K562 (cell line): Measurements from ENCODE around the gene SVBP. TPM values are rescaled to one million over a fixed set of nuclear protein-coding genes. Genes with fewer than 3 reads are reported as not detected.

Experiments used
- ATAC-seq: fragments of 200-7000 bp; cut with Tn5 transposase; 3 replicates; pipeline ENCODE4 v1.9.1; 2020; ENCODE audit warnings: moderate library complexity
- BruUV-seq: library from RNA; stranded (reverse); fragments of 400-500 nt; replicated peaks from 2 replicates; lab custom pipeline; 2021; lab: Mats Ljungman, UMichigan
- CTCF ChIA-PET: fragments of 300-600 bp; formaldehyde crosslinking; extraction: SDS; loops from one replicate; lab custom pipeline; 2021; ENCODE audit warnings: low intra/inter-chr PET ratio; lab: Yijun Ruan, JAX
- POLR2A ChIA-PET: fragments of 300-600, 350-650 bp; sonication (Branson Sonifier 250); formaldehyde crosslinking; extraction: SDS; loops from one replicate; lab custom pipeline; 2021; ENCODE audit warnings: antibody characterized with exemption, inconsistent platforms; lab: Yijun Ruan, JAX
- DNase-seq, 4 experiments: peaks; one replicate each; pipeline versions ENCODE4 v3.0.0 to v3.0.0-alpha.2; 2011 to 2018; ENCODE audit warnings: low spot score in 3 of 4, mixed read lengths in 3 of 4; ENCODE audit errors: extremely low read depth in 1 of 4
- FAIRE-seq: peaks from 2 replicates; lab custom pipeline; 2011; peaks lifted over from hg19 to GRCh38; lab: Jason Lieb, UNC
- H2AFZ ChIP-seq: 2 replicates; pipeline ENCODE4 v1.6.0; 2011; ENCODE audit warnings: low read depth, low read length, control low read depth, inconsistent platforms
- H3K27ac ChIP-seq: fragments of 200-600 bp; 3 replicates; pipeline ENCODE4 v1.8.0; 2011; ENCODE audit warnings: low read depth, mild to moderate bottlenecking, control low read depth, inconsistent platforms, low read length, moderate library complexity, mixed read lengths; ENCODE audit errors: extremely low read depth
- H3K27me3 ChIP-seq, 2 experiments: fragments of 300-600 bp in 1 of 2; 2 replicates in 1 of 2; 3 replicates in 1 of 2; pipeline versions ENCODE4 v1.6.0 to v1.8.0; 2011; ENCODE audit warnings: inconsistent platforms in 2 of 2, low read length in 2 of 2, mild to moderate bottlenecking in 1 of 2, mixed read lengths in 1 of 2, moderate library complexity in 1 of 2; ENCODE audit not compliant: control insufficient read depth in 2 of 2, insufficient read depth in 2 of 2
- H3K36me3 ChIP-seq: fragments of 300-600 bp; 3 replicates; pipeline ENCODE4 v1.8.0; 2011; ENCODE audit warnings: mild to moderate bottlenecking, low read length, inconsistent platforms; ENCODE audit not compliant: control insufficient read depth, insufficient read depth
- H3K4me1 ChIP-seq, 2 experiments: fragments of 200-600 bp in 1 of 2; replicated peaks in 1 of 2; 2 replicates in 1 of 2; 3 replicates in 1 of 2; pipeline versions ENCODE4 v1.5.1 to v1.8.0; 2011; ENCODE audit warnings: inconsistent platforms in 2 of 2, low read length in 2 of 2, mild to moderate bottlenecking in 1 of 2, mixed read lengths in 1 of 2, moderate library complexity in 1 of 2; ENCODE audit not compliant: control insufficient read depth in 2 of 2, insufficient read depth in 2 of 2
- H3K4me2 ChIP-seq: 2 replicates; pipeline ENCODE4 v1.6.1; 2011; ENCODE audit warnings: low read length, control low read depth, inconsistent platforms, mixed read lengths; ENCODE audit not compliant: insufficient read depth
- H3K4me3 ChIP-seq: fragments of 200-600 bp; sonication (generic), shearing (Covaris generic); 2 replicates; pipeline ENCODE4 v1.5.1; 2016; ENCODE audit warnings: control low read depth, inconsistent platforms
- H3K79me2 ChIP-seq: fragments of 200-600 bp; 3 replicates; pipeline ENCODE4 v1.8.0; 2011; ENCODE audit warnings: low read length, inconsistent platforms; ENCODE audit not compliant: control insufficient read depth, insufficient read depth
- H3K9ac ChIP-seq, 2 experiments: 2 replicates each; pipeline versions ENCODE4 v1.6.0 to v1.6.1; 2011; ENCODE audit warnings: low read depth in 2 of 2, low read length in 2 of 2, control low read depth in 1 of 2, inconsistent platforms in 1 of 2, mild to moderate bottlenecking in 1 of 2, mixed read lengths in 1 of 2; ENCODE audit not compliant: insufficient read depth in 1 of 2
- H3K9me1 ChIP-seq: one replicate; pipeline ENCODE4 v1.6.0; 2011; ENCODE audit warnings: inconsistent platforms, mild to moderate bottlenecking, low read length, moderate library complexity; ENCODE audit not compliant: control insufficient read depth, insufficient read depth
- H3K9me3 ChIP-seq: replicated peaks from 2 replicates; pipeline ENCODE4 v1.5.1; 2011; ENCODE audit warnings: low read depth, low read length, inconsistent platforms; ENCODE audit not compliant: control insufficient read depth, insufficient read depth
- H4K20me1 ChIP-seq: replicated peaks from 2 replicates; pipeline ENCODE4 v1.6.1; 2011; ENCODE audit warnings: low read length, inconsistent platforms, mixed read lengths; ENCODE audit not compliant: control insufficient read depth, insufficient read depth
- NCOA6 ChIP-seq: fragments of 450-650 bp; IDR thresholded peaks from 2 replicates; pipeline ENCODE4 v1.6.1; 2017; ENCODE audit warnings: mild to moderate bottlenecking
- PRPF4 ChIP-seq: fragments of 200-400 bp; formaldehyde crosslinking; IDR thresholded peaks from one replicate; pipeline ENCODE4 v1.6.1; 2017; ENCODE audit warnings: low read length, low read depth, mild to moderate bottlenecking; ENCODE audit not compliant: insufficient read depth, poor library complexity, severe bottlenecking
- RBM25 ChIP-seq: fragments of 200-400 bp; formaldehyde crosslinking; IDR thresholded peaks from 2 replicates; pipeline ENCODE4 v1.6.1; 2018; ENCODE audit warnings: low read length, low read depth, moderate library complexity; ENCODE audit not compliant: severe bottlenecking
- RBM34 ChIP-seq: fragments of 200-400 bp; formaldehyde crosslinking; IDR thresholded peaks from 2 replicates; pipeline ENCODE4 v1.6.1; 2018; ENCODE audit warnings: low read length, borderline replicate concordance; ENCODE audit not compliant: insufficient read depth
- SETDB1 ChIP-seq: IDR thresholded peaks from one replicate; pipeline ENCODE4 v1.6.1; 2012; ENCODE audit warnings: low read length, control low read depth, inconsistent platforms
- ZNF146 ChIP-seq: IDR thresholded peaks from one replicate; pipeline ENCODE4 v1.6.1; 2018; ENCODE audit warnings: missing compliant biosample characterization; ENCODE audit not compliant: unreplicated experiment
- WGBS: fragments of 100-300 bp; shearing (Covaris generic); methylation state at CpG from one replicate; pipeline ENCODE4 v1.1.6; 2016; ENCODE audit warnings: low coverage, mixed read lengths; ENCODE audit not compliant: insufficient coverage; ENCODE audit errors: missing lambda C conversion rate; 5-methylcytosine and 5-hydroxymethylcytosine counted together
- in situ Hi-C: fragments of 300-500 bp; cut with MboI; formaldehyde crosslinking; loops from 4 replicates; pipeline ENCODE4 v1.15.0; 2018; ENCODE audit warnings: inconsistent platforms, mixed read lengths
- intact Hi-C: fragments of 100-400 bp; cut with micrococcal nuclease; formaldehyde crosslinking; loops from 2 replicates; pipeline ENCODE4 v1.14.2; 2022
- polyA plus RNA-seq, 8 experiments: library from polyadenylated mRNA; depleted of rRNA in 4 of 8; stranded (reverse) in 5 of 8; unstranded in 3 of 8; fragments of >200 nt; fragmentation: Nextera tagmentation in 2 of 8; fragmentation: Illumina TruSeq in 1 of 8; extraction: Ambion mirVana in 2 of 8; extraction: Trizol in 1 of 8; gene quantifications; 2 replicates each; pipeline versions ENCODE4 v1.2.1 to v1.2.3, GENCODE V29; 2011 to 2014; ENCODE audit warnings: inconsistent platforms in 1 of 8, missing spikeins in 1 of 8
- total RNA-seq, 7 experiments: library from RNA; depleted of rRNA in 6 of 7; stranded (reverse); fragments of >200 nt in 6 of 7; fragmentation: Illumina TruSeq in 2 of 7; extraction: Trizol in 2 of 7; gene quantifications; 2 replicates each; pipeline versions ENCODE4 v1.2.1 to v1.2.3, GENCODE V29; 2011 to 2021; ENCODE audit warnings: low replicate concordance in 1 of 7
- TF ChIP-seq, protein P1 (sequence below): fragments of 450-650 bp; IDR thresholded peaks from 2 replicates; pipeline ENCODE4 v1.6.1; 2016; ENCODE audit warnings: missing biosample characterization, missing genetic modification characterization
- TF ChIP-seq, protein P2 (sequence below): fragments of 250-450 bp; sonication (Bioruptor Pico); IDR thresholded peaks from 2 replicates; pipeline ENCODE4 v1.5.0; 2020; ENCODE audit warnings: mild to moderate bottlenecking, borderline replicate concordance
- TF ChIP-seq, protein P3 (sequence below): sonication (generic); formaldehyde crosslinking; IDR thresholded peaks from 2 replicates; pipeline ENCODE4 v1.8.1; 2022; ENCODE audit warnings: missing genetic modification reagents
- TF ChIP-seq, protein P4 (sequence below): fragments of 250-450 bp; sonication (Bioruptor Pico); IDR thresholded peaks from 2 replicates; pipeline ENCODE4 v1.5.0; 2021; ENCODE audit warnings: mild to moderate bottlenecking, borderline replicate concordance
- TF ChIP-seq, protein P5 (sequence below): fragments of 450-650 bp; formaldehyde crosslinking; IDR thresholded peaks from 2 replicates; pipeline ENCODE4 v1.4.0; 2020; ENCODE audit warnings: mild to moderate bottlenecking

SVBP gene
- total and polyA plus RNA-seq, 9 of the 15 experiments (the other 6 are each of a cell fraction or from before 2014, with no cell fraction given): 31.7 to 49.7 (median 40.0) TPM

DNA sequence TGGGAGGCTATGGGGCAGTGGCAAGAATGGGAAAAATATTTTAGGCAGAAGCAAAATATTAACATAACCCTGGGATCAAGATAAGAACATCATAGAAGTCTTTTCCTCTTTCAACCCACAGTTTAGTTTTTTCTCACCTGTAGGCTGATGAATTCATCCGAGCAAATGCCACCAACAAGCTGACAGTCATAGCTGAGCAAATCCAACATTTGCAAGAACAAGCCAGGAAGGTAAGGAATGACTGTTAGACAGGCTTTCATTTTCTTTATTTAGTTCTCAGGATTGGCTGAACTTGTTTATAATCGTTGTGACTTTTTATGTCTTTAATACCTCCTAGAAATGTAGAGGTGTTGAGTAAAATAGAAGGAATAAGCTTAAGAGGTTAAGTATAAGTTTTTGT, 43.8 kb downstream of the SVBP start (continued):
- TF ChIP-seq, protein P1, sequence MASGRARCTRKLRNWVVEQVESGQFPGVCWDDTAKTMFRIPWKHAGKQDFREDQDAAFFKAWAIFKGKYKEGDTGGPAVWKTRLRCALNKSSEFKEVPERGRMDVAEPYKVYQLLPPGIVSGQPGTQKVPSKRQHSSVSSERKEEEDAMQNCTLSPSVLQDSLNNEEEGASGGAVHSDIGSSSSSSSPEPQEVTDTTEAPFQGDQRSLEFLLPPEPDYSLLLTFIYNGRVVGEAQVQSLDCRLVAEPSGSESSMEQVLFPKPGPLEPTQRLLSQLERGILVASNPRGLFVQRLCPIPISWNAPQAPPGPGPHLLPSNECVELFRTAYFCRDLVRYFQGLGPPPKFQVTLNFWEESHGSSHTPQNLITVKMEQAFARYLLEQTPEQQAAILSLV (tag): no peak
- no peak for TF ChIP-seq RBM34
- TF ChIP-seq, protein P2, sequence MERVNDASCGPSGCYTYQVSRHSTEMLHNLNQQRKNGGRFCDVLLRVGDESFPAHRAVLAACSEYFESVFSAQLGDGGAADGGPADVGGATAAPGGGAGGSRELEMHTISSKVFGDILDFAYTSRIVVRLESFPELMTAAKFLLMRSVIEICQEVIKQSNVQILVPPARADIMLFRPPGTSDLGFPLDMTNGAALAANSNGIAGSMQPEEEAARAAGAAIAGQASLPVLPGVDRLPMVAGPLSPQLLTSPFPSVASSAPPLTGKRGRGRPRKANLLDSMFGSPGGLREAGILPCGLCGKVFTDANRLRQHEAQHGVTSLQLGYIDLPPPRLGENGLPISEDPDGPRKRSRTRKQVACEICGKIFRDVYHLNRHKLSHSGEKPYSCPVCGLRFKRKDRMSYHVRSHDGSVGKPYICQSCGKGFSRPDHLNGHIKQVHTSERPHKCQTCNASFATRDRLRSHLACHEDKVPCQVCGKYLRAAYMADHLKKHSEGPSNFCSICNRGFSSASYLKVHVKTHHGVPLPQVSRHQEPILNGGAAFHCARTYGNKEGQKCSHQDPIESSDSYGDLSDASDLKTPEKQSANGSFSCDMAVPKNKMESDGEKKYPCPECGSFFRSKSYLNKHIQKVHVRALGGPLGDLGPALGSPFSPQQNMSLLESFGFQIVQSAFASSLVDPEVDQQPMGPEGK (CRISPR knock-in tag): no peak

DNA sequence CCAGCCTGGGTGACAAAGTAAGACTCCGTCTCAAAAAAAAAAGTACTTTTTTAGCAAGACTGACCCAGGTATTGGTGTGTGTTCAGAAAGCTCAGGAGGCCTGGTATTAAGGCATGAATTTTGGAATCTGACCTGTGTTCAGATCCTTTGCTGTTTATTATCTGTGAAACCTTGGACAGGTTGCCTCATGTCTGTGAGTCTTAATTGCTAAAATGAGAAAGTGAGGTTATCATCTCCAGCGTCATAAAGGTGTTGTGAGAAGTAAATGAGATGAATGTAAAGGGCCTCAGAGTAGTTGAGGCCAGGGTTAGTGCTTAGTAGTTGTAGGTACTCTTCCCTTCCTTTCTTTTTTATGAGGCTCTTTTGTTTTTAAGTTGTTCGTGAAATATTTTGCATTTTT, 47.4 kb downstream of the SVBP start:
- DNase-seq: no peak
- Histone ChIP-seq H3K27ac (no peak overlapping the region), H2AFZ (no peak overlapping the region), H3K4me2 (no peak overlapping the region), H3K36me3 (peaks cover 41% of the 10 kb centered on the region), H3K9ac (no peak overlapping the region), H3K9me3 (no peaks in the 10 kb centered on the region), H3K4me1 (peaks cover 8 to 20% of the 10 kb centered on the region in 2 experiments; a peak in 3 of 5 replicates), H3K27me3 (no peaks in the 10 kb centered on the region), H3K79me2 (peaks cover 68% of the 10 kb centered on the region), H3K9me1 (no peaks in the 10 kb centered on the region), H4K20me1 (peaks cover 10% of the 10 kb centered on the region), H3K4me3 (no peak overlapping the region)
- no peak for ATAC-seq
- in situ Hi-C loops: no loop called here
- ChIA-PET POLR2A (no interaction called here), CTCF (no interaction called here)
- no peak for FAIRE-seq
- intact Hi-C loops: loop anchor here (5.0 kb wide), 3 partner anchors 57 to 88 kb away; partner anchors contain the start of genes YBX1 and ZNF691
- no TSS peak for BruUV-seq
- 91% methylated on average over 3 of the region's 3 CpGs for WGBS
- TF ChIP-seq ZNF146 (CRISPR knock-in tag) (no peak), SETDB1 (no peak), RBM25 (no peak), NCOA6 (no peak), PRPF4 (no peak)
- TF ChIP-seq, protein P3, sequence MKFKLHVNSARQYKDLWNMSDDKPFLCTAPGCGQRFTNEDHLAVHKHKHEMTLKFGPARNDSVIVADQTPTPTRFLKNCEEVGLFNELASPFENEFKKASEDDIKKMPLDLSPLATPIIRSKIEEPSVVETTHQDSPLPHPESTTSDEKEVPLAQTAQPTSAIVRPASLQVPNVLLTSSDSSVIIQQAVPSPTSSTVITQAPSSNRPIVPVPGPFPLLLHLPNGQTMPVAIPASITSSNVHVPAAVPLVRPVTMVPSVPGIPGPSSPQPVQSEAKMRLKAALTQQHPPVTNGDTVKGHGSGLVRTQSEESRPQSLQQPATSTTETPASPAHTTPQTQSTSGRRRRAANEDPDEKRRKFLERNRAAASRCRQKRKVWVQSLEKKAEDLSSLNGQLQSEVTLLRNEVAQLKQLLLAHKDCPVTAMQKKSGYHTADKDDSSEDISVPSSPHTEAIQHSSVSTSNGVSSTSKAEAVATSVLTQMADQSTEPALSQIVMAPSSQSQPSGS (CRISPR knock-in tag): no peak
- TF ChIP-seq, protein P4, sequence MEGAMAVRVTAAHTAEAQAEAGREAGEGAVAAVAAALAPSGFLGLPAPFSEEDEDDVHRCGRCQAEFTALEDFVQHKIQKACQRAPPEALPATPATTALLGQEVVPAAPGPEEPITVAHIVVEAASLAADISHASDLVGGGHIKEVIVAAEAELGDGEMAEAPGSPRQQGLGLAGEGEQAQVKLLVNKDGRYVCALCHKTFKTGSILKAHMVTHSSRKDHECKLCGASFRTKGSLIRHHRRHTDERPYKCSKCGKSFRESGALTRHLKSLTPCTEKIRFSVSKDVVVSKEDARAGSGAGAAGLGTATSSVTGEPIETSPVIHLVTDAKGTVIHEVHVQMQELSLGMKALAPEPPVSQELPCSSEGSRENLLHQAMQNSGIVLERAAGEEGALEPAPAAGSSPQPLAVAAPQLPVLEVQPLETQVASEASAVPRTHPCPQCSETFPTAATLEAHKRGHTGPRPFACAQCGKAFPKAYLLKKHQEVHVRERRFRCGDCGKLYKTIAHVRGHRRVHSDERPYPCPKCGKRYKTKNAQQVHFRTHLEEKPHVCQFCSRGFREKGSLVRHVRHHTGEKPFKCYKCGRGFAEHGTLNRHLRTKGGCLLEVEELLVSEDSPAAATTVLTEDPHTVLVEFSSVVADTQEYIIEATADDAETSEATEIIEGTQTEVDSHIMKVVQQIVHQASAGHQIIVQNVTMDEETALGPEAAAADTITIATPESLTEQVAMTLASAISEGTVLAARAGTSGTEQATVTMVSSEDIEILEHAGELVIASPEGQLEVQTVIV: no peak
- TF ChIP-seq, protein P5, sequence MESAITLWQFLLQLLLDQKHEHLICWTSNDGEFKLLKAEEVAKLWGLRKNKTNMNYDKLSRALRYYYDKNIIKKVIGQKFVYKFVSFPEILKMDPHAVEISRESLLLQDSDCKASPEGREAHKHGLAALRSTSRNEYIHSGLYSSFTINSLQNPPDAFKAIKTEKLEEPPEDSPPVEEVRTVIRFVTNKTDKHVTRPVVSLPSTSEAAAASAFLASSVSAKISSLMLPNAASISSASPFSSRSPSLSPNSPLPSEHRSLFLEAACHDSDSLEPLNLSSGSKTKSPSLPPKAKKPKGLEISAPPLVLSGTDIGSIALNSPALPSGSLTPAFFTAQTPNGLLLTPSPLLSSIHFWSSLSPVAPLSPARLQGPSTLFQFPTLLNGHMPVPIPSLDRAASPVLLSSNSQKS (CRISPR knock-in tag): no peak
